HepG2 (cell line): ENCODE data around the gene PRDX2. TPM values are rescaled to one million over a fixed set of nuclear protein-coding genes. Genes with fewer than 3 reads are reported as not detected.

ENCODE experiments used
- ARID4A ChIP-seq: sonication (generic); formaldehyde crosslinking; IDR thresholded peaks from 2 replicates; pipeline ENCODE4 v1.5.0; 2020; ENCODE audit warnings: mild to moderate bottlenecking, missing genetic modification reagents, borderline replicate concordance
- DNMT1 ChIP-seq: sonication (generic); formaldehyde crosslinking; IDR thresholded peaks from 2 replicates; pipeline ENCODE4 v1.5.1; 2020; ENCODE audit warnings: mild to moderate bottlenecking, missing genetic modification reagents
- FOXJ3 ChIP-seq: sonication (generic); formaldehyde crosslinking; IDR thresholded peaks from 2 replicates; pipeline ENCODE4 v1.4.0; 2020; ENCODE audit warnings: missing genetic modification reagents, mild to moderate bottlenecking, borderline replicate concordance
- FOXM1 ChIP-seq: sonication (generic); formaldehyde crosslinking; IDR thresholded peaks from 2 replicates; pipeline ENCODE4 v1.5.0; 2020; ENCODE audit warnings: missing genetic modification reagents
- HDAC2 ChIP-seq: sonication (generic); formaldehyde crosslinking; IDR thresholded peaks from 2 replicates; pipeline ENCODE4 v1.4.0; 2020; ENCODE audit warnings: missing genetic modification reagents
- JDP2 ChIP-seq: sonication (generic); formaldehyde crosslinking; IDR thresholded peaks from 2 replicates; pipeline ENCODE4 v1.8.1; 2022; ENCODE audit warnings: missing genetic modification reagents, borderline replicate concordance
- JUN ChIP-seq: sonication (generic); formaldehyde crosslinking; IDR thresholded peaks from 2 replicates; pipeline ENCODE4 v1.4.0; 2020; ENCODE audit warnings: mild to moderate bottlenecking, missing genetic modification reagents
- NPAS2 ChIP-seq: sonication (generic); formaldehyde crosslinking; IDR thresholded peaks from 2 replicates; pipeline ENCODE4 v1.8.0; 2022; ENCODE audit warnings: mild to moderate bottlenecking, missing genetic modification reagents, borderline replicate concordance
- NR2C2 ChIP-seq: sonication (generic); formaldehyde crosslinking; IDR thresholded peaks from 2 replicates; pipeline ENCODE4 v1.4.0; 2020; ENCODE audit warnings: missing genetic modification reagents, mild to moderate bottlenecking, moderate library complexity, borderline replicate concordance
- NRL ChIP-seq: sonication (generic); formaldehyde crosslinking; IDR thresholded peaks from 2 replicates; pipeline ENCODE4 v1.5.0; 2020; ENCODE audit warnings: missing genetic modification reagents, mild to moderate bottlenecking, moderate library complexity, borderline replicate concordance
- ONECUT2 ChIP-seq: sonication (generic); formaldehyde crosslinking; IDR thresholded peaks from 2 replicates; pipeline ENCODE4 v1.4.0; 2020; ENCODE audit warnings: missing genetic modification reagents
- PHF8 ChIP-seq: sonication (generic); formaldehyde crosslinking; IDR thresholded peaks from 2 replicates; pipeline ENCODE4 v1.5.0; 2020; ENCODE audit warnings: missing genetic modification reagents
- POLR2AphosphoS2 ChIP-seq: IDR thresholded peaks from 2 replicates; pipeline ENCODE4 v1.6.1; 2011; ENCODE audit warnings: low read depth, low read length, improper control_type of control experiment
- STAT6 ChIP-seq: sonication (generic); formaldehyde crosslinking; IDR thresholded peaks from 2 replicates; pipeline ENCODE4 v1.4.0; 2020; ENCODE audit warnings: missing genetic modification reagents, mild to moderate bottlenecking, borderline replicate concordance
- TAF15 ChIP-seq: fragments of 200-400 bp; formaldehyde crosslinking; IDR thresholded peaks from one replicate; pipeline ENCODE4 v1.6.1; 2018; ENCODE audit warnings: mild to moderate bottlenecking, low read depth, low read length; ENCODE audit not compliant: poor library complexity, severe bottlenecking
- YY1 ChIP-seq: IDR thresholded peaks from 2 replicates; pipeline ENCODE4 v1.6.1; 2011; ENCODE audit warnings: low read length, low read depth, moderate library complexity, mild to moderate bottlenecking; ENCODE audit not compliant: insufficient read depth, insufficient replicate concordance
- ZFP90 ChIP-seq: sonication (generic); formaldehyde crosslinking; IDR thresholded peaks from 2 replicates; pipeline ENCODE4 v1.8.0; 2022; ENCODE audit warnings: missing genetic modification reagents, mild to moderate bottlenecking, inconsistent platforms, borderline replicate concordance
- ZFY ChIP-seq: sonication (generic); formaldehyde crosslinking; IDR thresholded peaks from 2 replicates; pipeline ENCODE4 v1.4.0; 2020; ENCODE audit warnings: missing genetic modification reagents
- ZMAT3 ChIP-seq: sonication (generic); formaldehyde crosslinking; conservative IDR thresholded peaks from 2 replicates; pipeline ENCODE4 v1.7.0; 2021; ENCODE audit warnings: missing genetic modification reagents
- ZNF547 ChIP-seq: sonication (generic); formaldehyde crosslinking; IDR thresholded peaks from 2 replicates; pipeline ENCODE4 v1.5.1; 2020; ENCODE audit warnings: mild to moderate bottlenecking, missing genetic modification reagents
- ZNF619 ChIP-seq: sonication (generic); formaldehyde crosslinking; IDR thresholded peaks from 2 replicates; pipeline ENCODE4 v1.4.0; 2020; ENCODE audit warnings: mild to moderate bottlenecking, missing genetic modification reagents
- ZNF720 ChIP-seq: sonication (generic); formaldehyde crosslinking; IDR thresholded peaks from 2 replicates; pipeline ENCODE4 v1.4.0; 2020; ENCODE audit warnings: missing genetic modification reagents
- ZNF773 ChIP-seq: sonication (generic); formaldehyde crosslinking; IDR thresholded peaks from 2 replicates; pipeline ENCODE4 v1.4.0; 2020; ENCODE audit warnings: missing genetic modification reagents, borderline replicate concordance
- ZSCAN22 ChIP-seq: sonication (generic); formaldehyde crosslinking; IDR thresholded peaks from 2 replicates; pipeline ENCODE4 v1.4.0; 2020; ENCODE audit warnings: mild to moderate bottlenecking, missing genetic modification reagents
- polyA plus RNA-seq, 8 experiments: library from polyadenylated mRNA; depleted of rRNA in 3 of 8; stranded (reverse) in 7 of 8; unstranded in 1 of 8; fragments of >200 nt; fragmentation: Illumina TruSeq in 4 of 8; extraction: Trizol in 4 of 8; gene quantifications; 2 replicates each; pipeline versions ENCODE4 v1.2.1 to v1.2.3, GENCODE V29; 2011 to 2016; ENCODE audit warnings: low read depth in 4 of 8, missing spikeins in 1 of 8, mixed read lengths in 1 of 8; ENCODE audit not compliant: insufficient read depth in 1 of 8
- total RNA-seq, 5 experiments: library from RNA; depleted of rRNA; stranded (reverse); fragments of >200 nt; fragmentation: Illumina TruSeq; extraction: Trizol; gene quantifications; 2 replicates each; pipeline ENCODE4 v1.2.3, GENCODE V29; 2016; ENCODE audit warnings: low read depth in 1 of 5

Gene PRDX2
- total and polyA plus RNA-seq, 2 of the 13 experiments (the other 11 are each of a cell fraction or from before 2014, with no cell fraction given): 218 to 381 TPM

GRCh38 chr19:12789904-12790619 lies 11.5 kb downstream of the PRDX2 start (continued):
- TF ChIP-seq JUN (CRISPR knock-in tag) (no peak), ONECUT2 (CRISPR knock-in tag) (no peak), FOXJ3 (CRISPR knock-in tag) (no peak), ZNF773 (no peak), ZNF619 (CRISPR knock-in tag) (no peak; the same call in 1 of the 2 replicates), ZFP90 (CRISPR knock-in tag) (no peak), NRL (CRISPR knock-in tag) (no peak), DNMT1 (CRISPR knock-in tag) (no peak), ZSCAN22 (CRISPR knock-in tag) (no peak), HDAC2 (CRISPR knock-in tag) (peak; percentile 47; the same call in 1 of the 2 replicates), YY1 (peak; percentile 14), JDP2 (no peak), STAT6 (CRISPR knock-in tag) (no peak), ZNF547 (CRISPR knock-in tag) (no peak; the same call in 1 of the 2 replicates), NR2C2 (CRISPR knock-in tag) (0 out of 2 replicates have a peak, but pooled peaks have one; percentile 14), NPAS2 (CRISPR knock-in tag) (no peak), ZNF720 (CRISPR knock-in tag) (no peak), PHF8 (CRISPR knock-in tag) (peak; percentile 33; the same call in 1 of the 2 replicates), TAF15 (no peak), ARID4A (CRISPR knock-in tag) (peak; percentile 82), ZMAT3 (CRISPR knock-in tag) (peak; percentile 75; the same call in 1 of the 2 replicates), ZFY (CRISPR knock-in tag) (peak; percentile 54; the same call in 1 of the 2 replicates), POLR2AphosphoS2 (no peak), FOXM1 (no peak)
